Parathyroid adenoma (tissue), 2 donors: ENCODE data around the gene MRPL50.

Experiments
- H2AFZ ChIP-seq: fragments of 300-600 bp; sonication (generic); one replicate; pipeline ENCODE4 v1.7.0; 2017; ENCODE audit warnings: antibody characterized with exemption, mild to moderate bottlenecking
- H3K27ac ChIP-seq: fragments of 300-600 bp; sonication (generic); one replicate; pipeline ENCODE4 v1.7.0; 2017
- H3K27me3 ChIP-seq: fragments of 300-600 bp; sonication (generic); one replicate; pipeline ENCODE4 v1.7.0; 2017; ENCODE audit warnings: low read length; ENCODE audit not compliant: control insufficient read depth, insufficient read depth
- H3K36me3 ChIP-seq: fragments of 300-600 bp; sonication (generic); one replicate; pipeline ENCODE4 v1.7.0; 2017; ENCODE audit warnings: low read length; ENCODE audit not compliant: control insufficient read depth, insufficient read depth
- H3K4me1 ChIP-seq: fragments of 300-600 bp; sonication (generic); one replicate; pipeline ENCODE4 v1.7.0; 2017; ENCODE audit warnings: control low read depth
- H3K4me2 ChIP-seq: fragments of 300-600 bp; sonication (generic); one replicate; pipeline ENCODE4 v1.7.0; 2017; ENCODE audit warnings: low read length
- H3K4me3 ChIP-seq: fragments of 300-600 bp; sonication (generic); one replicate; pipeline ENCODE4 v1.7.0; 2017; ENCODE audit warnings: low read depth, low read length
- H3K79me2 ChIP-seq: fragments of 300-600 bp; sonication (generic); one replicate; pipeline ENCODE4 v1.7.0; 2017; ENCODE audit warnings: control low read depth
- H3K9ac ChIP-seq: fragments of 300-600 bp; sonication (generic); one replicate; pipeline ENCODE4 v1.7.0; 2017; ENCODE audit warnings: mild to moderate bottlenecking
- H3K9me3 ChIP-seq: fragments of 300-600 bp; sonication (generic); one replicate; pipeline ENCODE4 v1.7.0; 2017; ENCODE audit warnings: low read length; ENCODE audit not compliant: control insufficient read depth
- TF ChIP-seq, protein P1 (sequence below): fragments of 300-600 bp; sonication (generic); IDR thresholded peaks from one replicate; pipeline ENCODE4 v1.7.0; 2017; ENCODE audit warnings: antibody characterized with exemption, mild to moderate bottlenecking
- donor health status: primary hyperparathyroidism.

MRPL50 gene

GRCh38 chr9:101414839-101415238 is 16.4 kb upstream of the MRPL50 start:
- TF ChIP-seq, protein P1, sequence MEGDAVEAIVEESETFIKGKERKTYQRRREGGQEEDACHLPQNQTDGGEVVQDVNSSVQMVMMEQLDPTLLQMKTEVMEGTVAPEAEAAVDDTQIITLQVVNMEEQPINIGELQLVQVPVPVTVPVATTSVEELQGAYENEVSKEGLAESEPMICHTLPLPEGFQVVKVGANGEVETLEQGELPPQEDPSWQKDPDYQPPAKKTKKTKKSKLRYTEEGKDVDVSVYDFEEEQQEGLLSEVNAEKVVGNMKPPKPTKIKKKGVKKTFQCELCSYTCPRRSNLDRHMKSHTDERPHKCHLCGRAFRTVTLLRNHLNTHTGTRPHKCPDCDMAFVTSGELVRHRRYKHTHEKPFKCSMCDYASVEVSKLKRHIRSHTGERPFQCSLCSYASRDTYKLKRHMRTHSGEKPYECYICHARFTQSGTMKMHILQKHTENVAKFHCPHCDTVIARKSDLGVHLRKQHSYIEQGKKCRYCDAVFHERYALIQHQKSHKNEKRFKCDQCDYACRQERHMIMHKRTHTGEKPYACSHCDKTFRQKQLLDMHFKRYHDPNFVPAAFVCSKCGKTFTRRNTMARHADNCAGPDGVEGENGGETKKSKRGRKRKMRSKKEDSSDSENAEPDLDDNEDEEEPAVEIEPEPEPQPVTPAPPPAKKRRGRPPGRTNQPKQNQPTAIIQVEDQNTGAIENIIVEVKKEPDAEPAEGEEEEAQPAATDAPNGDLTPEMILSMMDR, result no peak
- Histone ChIP-seq H3K4me3 (no peak overlapping the region), H3K79me2 (no peaks in the 10 kb centered on the region), H3K9ac (no peak overlapping the region), H3K9me3 (no peaks in the 10 kb centered on the region), H3K4me2 (no peak overlapping the region), H2AFZ (no peak overlapping the region), H3K27me3 (no peaks in the 10 kb centered on the region), H3K36me3 (no peaks in the 10 kb centered on the region), H3K4me1 (no peaks in the 10 kb centered on the region), H3K27ac (no peak overlapping the region)

- Histone ChIP-seq H3K79me2 (no peaks in the 10 kb centered on the region), H3K9ac (no peak overlapping the region), H3K4me2 (no peak overlapping the region), H3K4me1 (no peaks in the 10 kb centered on the region), H3K9me3 (peaks cover 6% of the 10 kb centered on the region), H3K27ac (no peak overlapping the region), H3K4me3 (no peak overlapping the region), H2AFZ (no peak overlapping the region), H3K27me3 (no peaks in the 10 kb centered on the region), H3K36me3 (peaks cover 14% of the 10 kb centered on the region)
- TF ChIP-seq, protein P1, result no peak
Observed at GRCh38 chr9:101409079-101409477, 10.7 kb upstream of the MRPL50 start.

DNA sequence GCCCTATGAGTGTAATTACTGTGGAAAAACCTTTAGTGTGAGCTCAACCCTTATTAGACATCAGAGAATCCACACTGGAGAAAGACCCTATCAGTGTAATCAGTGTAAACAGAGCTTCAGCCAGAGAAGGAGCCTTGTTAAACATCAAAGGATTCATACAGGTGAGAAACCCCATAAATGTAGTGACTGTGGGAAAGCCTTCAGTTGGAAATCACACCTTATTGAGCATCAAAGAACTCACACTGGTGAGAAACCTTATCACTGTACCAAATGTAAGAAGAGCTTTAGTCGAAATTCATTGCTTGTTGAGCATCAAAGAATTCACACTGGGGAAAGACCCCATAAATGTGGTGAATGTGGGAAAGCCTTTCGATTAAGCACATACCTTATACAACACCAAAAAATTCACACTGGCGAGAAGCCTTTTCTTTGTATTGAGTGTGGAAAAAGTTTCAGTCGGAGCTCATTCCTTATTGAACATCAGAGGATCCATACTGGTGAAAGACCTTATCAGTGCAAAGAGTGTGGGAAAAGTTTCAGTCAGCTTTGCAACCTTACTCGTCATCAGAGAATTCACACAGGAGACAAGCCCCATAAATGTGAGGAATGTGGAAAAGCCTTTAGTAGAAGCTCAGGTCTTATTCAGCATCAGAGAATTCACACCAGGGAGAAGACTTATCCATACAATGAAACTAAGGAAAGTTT is 10.1 kb upstream of the MRPL50 start:
- Histone ChIP-seq H3K4me3 (no peak overlapping the region), H3K79me2 (no peaks in the 10 kb centered on the region), H3K4me1 (no peaks in the 10 kb centered on the region), H3K9me3 (peaks cover 6% of the 10 kb centered on the region), H3K36me3 (peaks cover 14% of the 10 kb centered on the region), H3K27ac (no peak overlapping the region), H2AFZ (no peak overlapping the region), H3K9ac (no peak overlapping the region), H3K27me3 (no peaks in the 10 kb centered on the region), H3K4me2 (no peak overlapping the region)
- TF ChIP-seq, protein P1, result no peak

GRCh38 chr9:101403516-101404285 is 5.3 kb upstream of the MRPL50 start:
- Histone ChIP-seq H3K27ac (no peak overlapping the region), H3K4me2 (no peak overlapping the region), H3K79me2 (peaks cover 12% of the 10 kb centered on the region), H3K36me3 (peaks cover 14% of the 10 kb centered on the region), H2AFZ (no peak overlapping the region), H3K4me3 (no peak overlapping the region), H3K4me1 (peaks cover 2% of the 10 kb centered on the region), H3K27me3 (no peaks in the 10 kb centered on the region), H3K9ac (no peak overlapping the region), H3K9me3 (peaks cover 6% of the 10 kb centered on the region)
- TF ChIP-seq, protein P1, result no peak
